Measurements from ENCODE around the gene SH3BP5.

DNA sequence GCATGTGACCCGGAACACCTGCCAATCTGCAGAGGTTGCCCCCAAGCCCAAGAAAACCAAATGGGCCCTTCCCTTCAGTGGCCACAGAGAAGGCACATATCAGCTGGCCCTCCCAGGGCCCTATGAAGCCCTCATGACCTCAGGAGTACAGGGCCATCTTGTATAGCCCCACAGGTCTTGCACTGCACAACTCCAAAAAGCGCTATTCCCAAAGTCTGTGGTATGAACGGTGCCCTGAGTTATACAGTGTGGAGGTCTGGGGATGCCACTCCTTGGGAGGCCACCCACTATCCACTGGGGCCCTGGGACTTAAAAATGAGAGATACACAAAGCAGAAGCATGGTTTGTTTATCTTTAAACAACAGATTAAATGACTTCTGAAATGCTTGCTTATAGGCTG lies 64.9 kb downstream of the SH3BP5 start:
- TF ChIP-seq GATA2 (CRISPR knock-in tag; IDR thresholded peaks at IDR 0.05) = no peak
- TF ChIP-seq, protein P1, sequence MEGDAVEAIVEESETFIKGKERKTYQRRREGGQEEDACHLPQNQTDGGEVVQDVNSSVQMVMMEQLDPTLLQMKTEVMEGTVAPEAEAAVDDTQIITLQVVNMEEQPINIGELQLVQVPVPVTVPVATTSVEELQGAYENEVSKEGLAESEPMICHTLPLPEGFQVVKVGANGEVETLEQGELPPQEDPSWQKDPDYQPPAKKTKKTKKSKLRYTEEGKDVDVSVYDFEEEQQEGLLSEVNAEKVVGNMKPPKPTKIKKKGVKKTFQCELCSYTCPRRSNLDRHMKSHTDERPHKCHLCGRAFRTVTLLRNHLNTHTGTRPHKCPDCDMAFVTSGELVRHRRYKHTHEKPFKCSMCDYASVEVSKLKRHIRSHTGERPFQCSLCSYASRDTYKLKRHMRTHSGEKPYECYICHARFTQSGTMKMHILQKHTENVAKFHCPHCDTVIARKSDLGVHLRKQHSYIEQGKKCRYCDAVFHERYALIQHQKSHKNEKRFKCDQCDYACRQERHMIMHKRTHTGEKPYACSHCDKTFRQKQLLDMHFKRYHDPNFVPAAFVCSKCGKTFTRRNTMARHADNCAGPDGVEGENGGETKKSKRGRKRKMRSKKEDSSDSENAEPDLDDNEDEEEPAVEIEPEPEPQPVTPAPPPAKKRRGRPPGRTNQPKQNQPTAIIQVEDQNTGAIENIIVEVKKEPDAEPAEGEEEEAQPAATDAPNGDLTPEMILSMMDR (IDR thresholded peaks at IDR 0.05) = no peak
- no peak for TF ChIP-seq RCOR1 (IDR thresholded peaks at IDR 0.05; ENCODE audit: low read length)
- TF ChIP-seq EZH2phosphoT487 (IDR thresholded peaks at IDR 0.05; ENCODE audit: borderline replicate concordance, low read depth) = no peak
- TF ChIP-seq, protein P2, sequence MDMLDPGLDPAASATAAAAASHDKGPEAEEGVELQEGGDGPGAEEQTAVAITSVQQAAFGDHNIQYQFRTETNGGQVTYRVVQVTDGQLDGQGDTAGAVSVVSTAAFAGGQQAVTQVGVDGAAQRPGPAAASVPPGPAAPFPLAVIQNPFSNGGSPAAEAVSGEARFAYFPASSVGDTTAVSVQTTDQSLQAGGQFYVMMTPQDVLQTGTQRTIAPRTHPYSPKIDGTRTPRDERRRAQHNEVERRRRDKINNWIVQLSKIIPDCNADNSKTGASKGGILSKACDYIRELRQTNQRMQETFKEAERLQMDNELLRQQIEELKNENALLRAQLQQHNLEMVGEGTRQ (IDR thresholded peaks at IDR 0.05; ENCODE audit: borderline replicate concordance, low read depth, low read length) = no peak
- TF ChIP-seq, protein P3, sequence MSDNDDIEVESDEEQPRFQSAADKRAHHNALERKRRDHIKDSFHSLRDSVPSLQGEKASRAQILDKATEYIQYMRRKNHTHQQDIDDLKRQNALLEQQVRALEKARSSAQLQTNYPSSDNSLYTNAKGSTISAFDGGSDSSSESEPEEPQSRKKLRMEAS (IDR thresholded peaks at IDR 0.05; ENCODE audit: low read depth) = no peak
- no peak for TF ChIP-seq POLR2AphosphoS5 (IDR thresholded peaks at IDR 0.05; ENCODE audit: low read depth, low read length)
- no peak for TF ChIP-seq MXI1 (IDR thresholded peaks at IDR 0.05; ENCODE audit: low read depth, low read length)
- no peak for TF ChIP-seq FOXM1 (IDR thresholded peaks at IDR 0.05; ENCODE audit: low read depth)
- no peak for TF ChIP-seq RAD21 (IDR thresholded peaks at IDR 0.05; ENCODE audit: low read length)
- TF ChIP-seq CHD2 (IDR thresholded peaks at IDR 0.05; ENCODE audit: low read length, partially characterized antibody) = no peak
- no peak for TF ChIP-seq RFX5 (IDR thresholded peaks at IDR 0.05; ENCODE audit: low read length)
- TF ChIP-seq PBX3 (IDR thresholded peaks at IDR 0.05) = no peak
